AG09319 (cell line): Measurements from ENCODE around the gene PDCL2.

Experiments used
- DNase-seq: peaks from one replicate; pipeline ENCODE4 v3.0.0-alpha.2; 2010; ENCODE audit warnings: low read depth; ENCODE audit errors: extremely low read depth
- TF ChIP-seq, protein P1 (sequence below): IDR thresholded peaks from 2 replicates; pipeline ENCODE4 v1.5.1; 2011; ENCODE audit warnings: low read depth, mild to moderate bottlenecking, inconsistent platforms, low read length, moderate library complexity

PDCL2 gene

DNA sequence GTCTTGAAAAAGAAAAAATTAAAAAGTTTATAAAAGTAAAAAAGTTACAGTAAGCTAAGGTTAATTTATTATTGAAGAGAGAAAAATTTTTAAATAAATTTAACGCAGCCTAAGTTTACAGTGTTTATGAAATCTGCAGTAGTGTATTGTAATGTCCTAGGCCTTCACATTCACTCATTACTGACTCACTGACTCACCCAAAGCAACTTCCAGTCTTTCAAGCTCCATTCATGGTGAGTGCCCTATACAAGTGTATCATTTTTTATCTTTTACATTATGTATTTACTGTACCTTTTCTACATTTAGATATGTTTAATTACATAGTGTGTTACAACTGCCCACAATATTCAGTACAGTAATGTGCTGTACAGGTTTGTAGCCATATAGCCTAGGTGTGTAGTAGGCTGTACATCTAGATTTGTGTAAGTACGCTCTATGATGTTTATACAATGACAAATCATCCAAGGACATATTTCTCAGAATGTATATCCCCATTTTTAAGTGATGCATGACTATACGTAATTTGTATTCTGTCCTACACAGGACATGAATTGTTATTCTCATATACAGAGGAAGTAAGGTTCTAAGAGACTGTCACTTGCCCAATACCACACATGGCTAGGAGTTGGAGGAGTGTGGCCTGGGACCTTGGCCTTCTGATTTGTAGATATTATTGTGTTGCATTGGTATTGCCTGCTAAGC, 19.5 kb upstream of the PDCL2 start:
- TF ChIP-seq, protein P1, sequence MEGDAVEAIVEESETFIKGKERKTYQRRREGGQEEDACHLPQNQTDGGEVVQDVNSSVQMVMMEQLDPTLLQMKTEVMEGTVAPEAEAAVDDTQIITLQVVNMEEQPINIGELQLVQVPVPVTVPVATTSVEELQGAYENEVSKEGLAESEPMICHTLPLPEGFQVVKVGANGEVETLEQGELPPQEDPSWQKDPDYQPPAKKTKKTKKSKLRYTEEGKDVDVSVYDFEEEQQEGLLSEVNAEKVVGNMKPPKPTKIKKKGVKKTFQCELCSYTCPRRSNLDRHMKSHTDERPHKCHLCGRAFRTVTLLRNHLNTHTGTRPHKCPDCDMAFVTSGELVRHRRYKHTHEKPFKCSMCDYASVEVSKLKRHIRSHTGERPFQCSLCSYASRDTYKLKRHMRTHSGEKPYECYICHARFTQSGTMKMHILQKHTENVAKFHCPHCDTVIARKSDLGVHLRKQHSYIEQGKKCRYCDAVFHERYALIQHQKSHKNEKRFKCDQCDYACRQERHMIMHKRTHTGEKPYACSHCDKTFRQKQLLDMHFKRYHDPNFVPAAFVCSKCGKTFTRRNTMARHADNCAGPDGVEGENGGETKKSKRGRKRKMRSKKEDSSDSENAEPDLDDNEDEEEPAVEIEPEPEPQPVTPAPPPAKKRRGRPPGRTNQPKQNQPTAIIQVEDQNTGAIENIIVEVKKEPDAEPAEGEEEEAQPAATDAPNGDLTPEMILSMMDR: no peak
- DNase-seq: no peak

DNA sequence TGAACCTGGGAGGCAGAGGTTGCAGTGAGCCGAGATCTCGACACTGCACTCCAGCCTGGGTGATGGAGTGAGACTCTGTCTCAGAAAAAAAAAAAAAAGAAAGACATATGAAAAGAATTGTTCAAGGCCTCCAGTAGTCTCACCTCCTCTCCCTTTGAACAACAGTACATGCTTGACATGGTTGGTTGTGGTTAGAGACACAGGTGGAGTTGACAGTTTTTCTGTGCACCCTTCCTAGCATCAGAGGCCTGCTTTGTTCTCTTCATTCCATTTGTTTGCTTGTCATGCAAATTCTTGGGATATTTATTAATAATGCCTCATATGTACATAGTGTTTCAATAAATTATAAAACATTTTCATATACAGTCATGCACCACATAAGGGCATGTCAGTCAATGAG, 18.3 kb upstream of the PDCL2 start:
- DNase-seq: no peak
- TF ChIP-seq, protein P1: no peak

DNA sequence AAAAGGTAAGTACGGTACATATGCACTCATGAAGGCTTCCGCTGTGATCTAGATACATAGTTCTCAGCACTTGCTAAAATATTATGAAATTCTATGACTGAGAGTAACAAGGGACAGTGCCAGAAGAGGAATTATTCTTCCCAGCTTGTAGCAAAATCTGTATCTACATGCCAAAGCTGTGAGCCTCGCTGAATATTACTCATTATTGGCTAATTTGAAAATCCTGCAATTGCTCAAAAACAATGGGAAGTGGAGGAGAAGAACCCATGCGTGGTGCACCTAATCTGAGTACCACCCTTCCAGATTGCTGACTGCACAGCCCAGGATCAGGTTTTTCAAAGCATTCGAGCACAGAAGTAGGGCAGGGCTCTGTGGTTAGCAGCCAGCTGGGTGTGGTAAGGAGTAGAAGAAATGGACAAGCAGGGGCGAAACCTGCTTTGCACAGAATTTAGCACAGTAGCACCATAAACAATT, 17.4 kb upstream of the PDCL2 start:
- peak; percentile 12 for DNase-seq
- TF ChIP-seq, protein P1: no peak

DNA sequence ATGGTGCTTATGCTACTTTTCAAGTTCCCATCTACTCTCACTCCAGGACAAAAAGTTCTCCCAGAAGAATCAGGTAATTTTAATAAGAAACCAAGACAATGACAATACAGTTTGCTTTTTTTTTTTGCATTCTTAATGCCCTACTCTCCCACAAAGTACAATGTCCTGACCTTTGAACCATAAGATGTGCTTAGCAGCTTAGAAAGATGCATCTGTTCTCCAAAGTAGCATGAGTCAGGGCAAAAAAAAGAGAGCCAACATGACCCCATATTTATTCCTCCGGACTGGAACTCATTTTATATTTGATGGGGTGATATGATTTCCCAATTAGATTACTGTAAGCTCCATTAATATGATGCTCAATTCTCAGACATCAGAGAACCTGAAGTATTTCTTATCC, 16.5 kb upstream of the PDCL2 start:
- DNase-seq: no peak
- TF ChIP-seq, protein P1: no peak

DNA sequence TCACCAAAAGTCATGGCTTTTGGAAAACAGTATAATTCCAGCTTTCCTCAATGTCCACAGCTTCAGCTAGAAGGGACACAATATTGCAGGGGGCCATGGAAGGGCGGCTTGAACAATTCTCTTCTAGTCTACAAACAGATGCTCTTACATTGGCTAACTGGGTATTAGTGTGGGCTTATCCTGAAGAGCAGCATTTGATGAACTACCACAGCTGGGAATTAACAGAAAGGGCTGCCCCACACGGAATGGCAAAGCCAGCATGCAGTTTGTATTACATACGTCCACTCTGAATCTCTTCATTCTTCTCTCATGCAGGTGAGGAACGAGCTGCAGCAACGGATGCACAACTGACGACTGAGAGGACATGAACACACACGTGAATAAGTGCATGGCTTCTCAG, 13.0 kb upstream of the PDCL2 start:
- DNase-seq: no peak
- TF ChIP-seq, protein P1: no peak

DNA sequence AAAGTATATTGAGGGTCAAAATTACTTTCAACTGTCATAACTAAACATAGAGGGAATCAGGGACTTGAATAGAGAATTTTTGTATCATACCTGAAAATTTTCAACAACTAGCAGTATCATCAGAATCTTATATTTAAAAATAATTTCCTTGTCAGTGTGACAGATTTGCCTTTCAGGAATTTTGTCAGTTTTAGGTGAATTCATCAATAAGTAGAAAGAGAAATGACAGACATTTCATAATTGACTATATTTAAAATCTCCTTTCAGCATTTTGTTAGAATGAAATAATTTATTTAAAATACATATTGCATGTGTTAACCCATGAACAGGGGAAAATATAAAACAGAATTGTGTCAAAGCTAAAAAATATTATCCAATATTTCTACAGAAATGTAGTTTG, 8.6 kb upstream of the PDCL2 start:
- TF ChIP-seq, protein P1: no peak
- no peak for DNase-seq

DNA sequence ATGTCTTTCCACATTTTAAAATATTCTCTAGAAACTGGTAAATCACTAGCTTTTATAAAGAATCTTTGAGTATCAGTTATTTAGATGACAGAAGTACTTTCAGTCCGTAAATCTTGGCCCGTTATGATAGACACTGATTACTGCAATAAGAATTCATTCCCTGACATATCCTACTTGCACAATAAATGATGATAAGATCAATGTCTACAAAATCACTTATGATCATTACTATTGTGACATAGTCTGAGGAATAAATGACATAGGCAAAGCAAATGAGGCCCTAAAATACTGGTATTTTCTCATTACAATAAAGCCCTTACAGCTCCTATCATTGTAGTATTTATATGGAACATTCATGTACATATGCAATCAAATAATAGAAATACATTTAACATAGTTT, 6.6 kb upstream of the PDCL2 start:
- DNase-seq: no peak
- TF ChIP-seq, protein P1: no peak
